Panc1 (cell line): Measurements from ENCODE around the gene DKK3. TPM values are rescaled to one million over a fixed set of nuclear protein-coding genes. Genes with fewer than 3 reads are reported as not detected.

Experiments
- ATAC-seq: fragments of 200-7000 bp; cut with Tn5 transposase; 2 replicates; pipeline ENCODE4 v1.9.1; 2020; ENCODE audit warnings: mild to moderate bottlenecking, moderate library complexity
- BruUV-seq: library from RNA; stranded (reverse); fragments of 400-500 nt; replicated peaks from 2 replicates; lab custom pipeline; 2021; lab: Mats Ljungman, UMichigan
- CTCF ChIA-PET: fragments of 300-600 bp; sonication (Branson Sonifier 250); formaldehyde crosslinking; loops from one replicate; lab custom pipeline; 2022; ENCODE audit warnings: antibody characterized with exemption; lab: Charles Lee
- POLR2A ChIA-PET: fragments of 300-600 bp; sonication (Branson Sonifier 250); formaldehyde crosslinking; loops from one replicate; lab custom pipeline; 2022; ENCODE audit warnings: antibody characterized with exemption; lab: Charles Lee
- DNase-seq: peaks from one replicate; pipeline ENCODE4 v3.0.0-alpha.2; 2010; ENCODE audit warnings: low read depth, low spot score
- H3K27ac ChIP-seq: 2 replicates; pipeline ENCODE4 v1.5.1; 2011; ENCODE audit warnings: mild to moderate bottlenecking, low read length, inconsistent platforms
- H3K27me3 ChIP-seq: fragments of 200-500 bp; sonication (Bioruptor generic); 2 replicates; pipeline ENCODE4 v1.6.0; 2014; ENCODE audit warnings: low read length, inconsistent platforms; ENCODE audit not compliant: control insufficient read depth, insufficient read depth
- H3K36me3 ChIP-seq: fragments of 200-500 bp; sonication (Bioruptor generic); 2 replicates; pipeline ENCODE4 v1.5.1; 2014; ENCODE audit warnings: inconsistent platforms, mild to moderate bottlenecking, low read length, moderate library complexity; ENCODE audit not compliant: control insufficient read depth, insufficient read depth
- H3K4me1 ChIP-seq: 2 replicates; pipeline ENCODE4 v1.5.1; 2011; ENCODE audit warnings: inconsistent platforms, mild to moderate bottlenecking, low read length, moderate library complexity; ENCODE audit not compliant: control insufficient read depth, insufficient read depth
- H3K4me3 ChIP-seq, 2 experiments: 2 replicates each; pipeline ENCODE4 v1.5.1; 2011 to 2012; ENCODE audit warnings: low read depth in 2 of 2, low read length in 2 of 2, mild to moderate bottlenecking in 2 of 2, inconsistent platforms in 1 of 2, moderate library complexity in 1 of 2
- H3K9me3 ChIP-seq: fragments of 200-500 bp; sonication (Bioruptor generic); 2 replicates; pipeline ENCODE4 v1.5.1; 2014; ENCODE audit warnings: low read depth, mild to moderate bottlenecking, inconsistent platforms, low read length, moderate library complexity; ENCODE audit not compliant: control insufficient read depth, insufficient read depth
- POLR2AphosphoS5 ChIP-seq: IDR thresholded peaks from 2 replicates; pipeline ENCODE4 v1.6.1; 2012; ENCODE audit warnings: mild to moderate bottlenecking, low read depth, low read length, moderate library complexity
- SIN3A ChIP-seq: IDR thresholded peaks from 2 replicates; pipeline ENCODE4 v1.6.1; 2012; ENCODE audit warnings: low read depth, mild to moderate bottlenecking, low read length, moderate library complexity, borderline replicate concordance; ENCODE audit not compliant: insufficient read depth
- TCF7L2 ChIP-seq: IDR thresholded peaks from 2 replicates; pipeline ENCODE4 v1.6.1; 2011; ENCODE audit warnings: mild to moderate bottlenecking, low read depth, low read length, inconsistent platforms
- in situ Hi-C: cut with HindIII; loops from 2 replicates; pipeline ENCODE4 v1.10.0; 2016; ENCODE audit warnings: low sequenced_read_pairs, low pct_unique_long_range_greater_than_20kb
- intact Hi-C: fragments of 100-400 bp; cut with micrococcal nuclease; formaldehyde crosslinking; loops from one replicate; pipeline ENCODE4 v1.10.0; 2022; ENCODE audit not compliant: unreplicated experiment
- total RNA-seq: library from RNA; stranded (reverse); gene quantifications from one replicate; pipeline ENCODE4 v1.2.1, GENCODE V29; 2021; ENCODE audit not compliant: unreplicated experiment
- TF ChIP-seq, protein P1 (sequence below): fragments of 450-650 bp; IDR thresholded peaks from 2 replicates; pipeline ENCODE4 v1.5.1; 2017; ENCODE audit warnings: mild to moderate bottlenecking
- TF ChIP-seq, protein P2 (sequence below), 2 experiments: IDR thresholded peaks; 2 replicates each; pipeline ENCODE4 v1.6.1; 2011 to 2012; ENCODE audit warnings: low read depth in 2 of 2, control low read depth in 1 of 2, low read length in 1 of 2, mild to moderate bottlenecking in 1 of 2, moderate library complexity in 1 of 2; ENCODE audit not compliant: insufficient read depth in 1 of 2

Gene DKK3
- total RNA-seq, 1 experiment from 2014 or later, result 116 TPM

DNA sequence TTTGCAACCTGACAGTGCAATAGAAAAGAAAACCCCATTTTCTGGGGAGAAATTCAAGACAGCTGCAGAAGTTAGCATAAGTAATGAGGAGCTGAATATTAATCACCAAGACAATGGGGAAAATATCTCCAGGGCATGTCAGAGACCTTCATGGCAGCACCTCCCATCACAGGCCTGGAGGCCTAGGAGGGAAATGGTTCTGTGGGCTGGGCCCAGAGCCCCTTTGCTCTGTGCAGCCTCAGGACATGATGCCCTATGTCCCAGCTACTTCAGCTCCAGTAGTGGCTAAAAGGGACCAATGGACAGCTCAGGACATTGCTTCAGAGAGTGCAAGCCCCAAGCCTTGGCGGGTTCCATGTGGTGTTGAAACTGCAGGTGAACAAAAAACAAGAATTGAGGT is 14.6 kb upstream of the DKK3 start:
- Histone ChIP-seq H3K36me3 (no peaks in the 10 kb centered on the region), H3K9me3 (0 out of 2 replicates have a peak, but pooled peaks cover 7% of the 10 kb centered on the region), H3K27ac (no peak overlapping the region), H3K4me3 (no peak overlapping the region), H3K4me1 (peaks cover 7% of the 10 kb centered on the region), H3K27me3 (no peaks in the 10 kb centered on the region)
- CTCF ChIA-PET, result no interaction called here
- intact Hi-C loops (no loop called here), in situ Hi-C loops (no loop called here)
- DNase-seq (no peak), ATAC-seq (no peak)
- POLR2A ChIA-PET, result interaction anchor here (0.6 kb wide), 1 partner anchor 93 kb away, joined by 4 read pairs; no protein-coding TSS in a partner anchor
- BruUV-seq, result no TSS peak
- TF ChIP-seq, protein P1, sequence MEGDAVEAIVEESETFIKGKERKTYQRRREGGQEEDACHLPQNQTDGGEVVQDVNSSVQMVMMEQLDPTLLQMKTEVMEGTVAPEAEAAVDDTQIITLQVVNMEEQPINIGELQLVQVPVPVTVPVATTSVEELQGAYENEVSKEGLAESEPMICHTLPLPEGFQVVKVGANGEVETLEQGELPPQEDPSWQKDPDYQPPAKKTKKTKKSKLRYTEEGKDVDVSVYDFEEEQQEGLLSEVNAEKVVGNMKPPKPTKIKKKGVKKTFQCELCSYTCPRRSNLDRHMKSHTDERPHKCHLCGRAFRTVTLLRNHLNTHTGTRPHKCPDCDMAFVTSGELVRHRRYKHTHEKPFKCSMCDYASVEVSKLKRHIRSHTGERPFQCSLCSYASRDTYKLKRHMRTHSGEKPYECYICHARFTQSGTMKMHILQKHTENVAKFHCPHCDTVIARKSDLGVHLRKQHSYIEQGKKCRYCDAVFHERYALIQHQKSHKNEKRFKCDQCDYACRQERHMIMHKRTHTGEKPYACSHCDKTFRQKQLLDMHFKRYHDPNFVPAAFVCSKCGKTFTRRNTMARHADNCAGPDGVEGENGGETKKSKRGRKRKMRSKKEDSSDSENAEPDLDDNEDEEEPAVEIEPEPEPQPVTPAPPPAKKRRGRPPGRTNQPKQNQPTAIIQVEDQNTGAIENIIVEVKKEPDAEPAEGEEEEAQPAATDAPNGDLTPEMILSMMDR, result no peak
- TF ChIP-seq, protein P2, sequence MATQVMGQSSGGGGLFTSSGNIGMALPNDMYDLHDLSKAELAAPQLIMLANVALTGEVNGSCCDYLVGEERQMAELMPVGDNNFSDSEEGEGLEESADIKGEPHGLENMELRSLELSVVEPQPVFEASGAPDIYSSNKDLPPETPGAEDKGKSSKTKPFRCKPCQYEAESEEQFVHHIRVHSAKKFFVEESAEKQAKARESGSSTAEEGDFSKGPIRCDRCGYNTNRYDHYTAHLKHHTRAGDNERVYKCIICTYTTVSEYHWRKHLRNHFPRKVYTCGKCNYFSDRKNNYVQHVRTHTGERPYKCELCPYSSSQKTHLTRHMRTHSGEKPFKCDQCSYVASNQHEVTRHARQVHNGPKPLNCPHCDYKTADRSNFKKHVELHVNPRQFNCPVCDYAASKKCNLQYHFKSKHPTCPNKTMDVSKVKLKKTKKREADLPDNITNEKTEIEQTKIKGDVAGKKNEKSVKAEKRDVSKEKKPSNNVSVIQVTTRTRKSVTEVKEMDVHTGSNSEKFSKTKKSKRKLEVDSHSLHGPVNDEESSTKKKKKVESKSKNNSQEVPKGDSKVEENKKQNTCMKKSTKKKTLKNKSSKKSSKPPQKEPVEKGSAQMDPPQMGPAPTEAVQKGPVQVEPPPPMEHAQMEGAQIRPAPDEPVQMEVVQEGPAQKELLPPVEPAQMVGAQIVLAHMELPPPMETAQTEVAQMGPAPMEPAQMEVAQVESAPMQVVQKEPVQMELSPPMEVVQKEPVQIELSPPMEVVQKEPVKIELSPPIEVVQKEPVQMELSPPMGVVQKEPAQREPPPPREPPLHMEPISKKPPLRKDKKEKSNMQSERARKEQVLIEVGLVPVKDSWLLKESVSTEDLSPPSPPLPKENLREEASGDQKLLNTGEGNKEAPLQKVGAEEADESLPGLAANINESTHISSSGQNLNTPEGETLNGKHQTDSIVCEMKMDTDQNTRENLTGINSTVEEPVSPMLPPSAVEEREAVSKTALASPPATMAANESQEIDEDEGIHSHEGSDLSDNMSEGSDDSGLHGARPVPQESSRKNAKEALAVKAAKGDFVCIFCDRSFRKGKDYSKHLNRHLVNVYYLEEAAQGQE (IDR thresholded peaks at IDR 0.05; ENCODE audit: insufficient read depth in 1 of 2, low read depth in 2 of 2, low read length in 1 of 2), result no peak

DNA sequence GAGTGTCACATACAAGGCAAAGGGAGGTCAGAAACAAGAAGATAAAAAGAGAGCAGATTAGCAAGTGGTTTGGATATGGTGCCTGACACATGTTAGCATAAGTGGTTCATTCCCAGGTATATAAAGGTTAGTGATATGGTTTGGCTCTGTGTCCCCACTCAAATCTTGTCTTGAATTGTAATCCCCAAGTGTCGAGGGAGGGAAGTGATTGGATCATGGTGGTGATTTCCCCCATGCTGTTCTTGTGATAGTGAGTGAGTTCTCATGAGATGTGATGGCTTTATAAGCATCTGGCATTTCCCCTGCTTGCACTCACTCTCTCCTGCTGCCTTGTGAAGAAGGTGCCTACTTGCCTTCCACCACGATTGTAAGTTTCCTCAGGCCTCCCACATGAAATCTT is 12.1 kb upstream of the DKK3 start:
- no TSS peak for BruUV-seq
- peaks cover 7% of the 10 kb centered on the region for H3K4me1 ChIP-seq
- H3K9me3 ChIP-seq, result 0 out of 2 replicates have a peak, but pooled peaks cover 7% of the 10 kb centered on the region
- H3K4me3 ChIP-seq, result no peak overlapping the region
- intact Hi-C loops, result no loop called here
- ATAC-seq (no peak), DNase-seq (no peak)
- in situ Hi-C loops, result no loop called here
- ChIA-PET POLR2A (no interaction called here), CTCF (no interaction called here)
- H3K36me3 ChIP-seq, result no peaks in the 10 kb centered on the region
- TF ChIP-seq, protein P2 (IDR thresholded peaks at IDR 0.05; ENCODE audit: insufficient read depth in 1 of 2, low read depth in 2 of 2, low read length in 1 of 2), result no peak
- TF ChIP-seq POLR2AphosphoS5 (no peak), SIN3A (no peak), TCF7L2 (no peak)
- TF ChIP-seq, protein P1, result no peak
- H3K27ac ChIP-seq, result no peak overlapping the region
- H3K27me3 ChIP-seq, result no peaks in the 10 kb centered on the region
